ENCODE results near the gene TMEM200C.

GRCh38 chr18:5885361-5885760 is 10.0 kb downstream of the TMEM200C start:
- TF ChIP-seq PATZ1 (CRISPR knock-in tag; IDR thresholded peaks at IDR 0.05; ENCODE audit: borderline replicate concordance) (no peak), ARNTL (CRISPR knock-in tag; IDR thresholded peaks at IDR 0.05; ENCODE audit: borderline replicate concordance, low read depth) (no peak), ZFP3 (CRISPR knock-in tag; IDR thresholded peaks at IDR 0.05) (no peak), CSRNP3 (CRISPR knock-in tag; IDR thresholded peaks at IDR 0.05) (no peak), ZFP30 (CRISPR knock-in tag; IDR thresholded peaks at IDR 0.05) (no peak), RARB (CRISPR knock-in tag; IDR thresholded peaks at IDR 0.05) (no peak)
- TF ChIP-seq, protein P1, sequence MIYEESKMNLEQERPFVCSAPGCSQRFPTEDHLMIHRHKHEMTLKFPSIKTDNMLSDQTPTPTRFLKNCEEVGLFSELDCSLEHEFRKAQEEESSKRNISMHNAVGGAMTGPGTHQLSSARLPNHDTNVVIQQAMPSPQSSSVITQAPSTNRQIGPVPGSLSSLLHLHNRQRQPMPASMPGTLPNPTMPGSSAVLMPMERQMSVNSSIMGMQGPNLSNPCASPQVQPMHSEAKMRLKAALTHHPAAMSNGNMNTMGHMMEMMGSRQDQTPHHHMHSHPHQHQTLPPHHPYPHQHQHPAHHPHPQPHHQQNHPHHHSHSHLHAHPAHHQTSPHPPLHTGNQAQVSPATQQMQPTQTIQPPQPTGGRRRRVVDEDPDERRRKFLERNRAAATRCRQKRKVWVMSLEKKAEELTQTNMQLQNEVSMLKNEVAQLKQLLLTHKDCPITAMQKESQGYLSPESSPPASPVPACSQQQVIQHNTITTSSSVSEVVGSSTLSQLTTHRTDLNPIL (CRISPR knock-in tag; IDR thresholded peaks at IDR 0.05; ENCODE audit: low read depth), result no peak
